Measurements from ENCODE around the gene PRAMEF2.
"Not testable (repeated sequence)": the region's sequence is repeated elsewhere in the genome, so short reads cannot be mapped to it uniquely, and the experiment has no call there.

The PRAMEF2 gene

DNA sequence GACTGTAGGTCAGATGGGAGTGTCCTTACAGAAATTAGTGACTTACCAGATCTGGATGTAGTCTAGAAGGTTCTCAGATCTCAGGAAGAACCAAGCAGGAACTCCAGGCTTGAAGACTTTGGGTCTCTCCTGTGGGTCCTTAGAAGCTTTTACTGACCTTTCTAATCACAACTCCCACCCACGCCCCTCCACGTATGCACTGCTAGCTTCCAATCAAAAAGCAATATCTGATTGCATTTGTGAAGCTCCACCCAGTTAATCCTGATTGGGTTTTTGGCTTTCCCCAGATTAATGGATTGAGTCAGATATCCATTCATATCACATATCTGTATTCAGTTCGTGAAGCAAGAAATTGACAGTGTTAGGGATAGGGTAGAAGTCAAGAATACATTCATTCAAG, 29.2 kb downstream of the PRAMEF2 start, which contains the start of gene PRAMEF4:
PRAMEF4 (minus strand) TSS at position 101 of the 400 bp plus-strand sequence. CDS start 2,807 bp downstream, outside the sequence.
- not testable (repeated sequence) for H3K18ac ChIP-seq (ENCODE audit: low read length); H4K8ac ChIP-seq (ENCODE audit: low read depth, low read length); H3K27ac ChIP-seq (ENCODE audit: low read depth, low read length); H3K23ac ChIP-seq (ENCODE audit: low read length); H3K36me3 ChIP-seq (ENCODE audit: control insufficient read depth, insufficient read depth, low read length); H2AK5ac ChIP-seq (ENCODE audit: low read length); H3K4ac ChIP-seq (ENCODE audit: low read depth, low read length); H2BK120ac ChIP-seq (ENCODE audit: low read depth, low read length); H3K79me1 ChIP-seq (ENCODE audit: low read length); H3K4me2 ChIP-seq (ENCODE audit: low read length); H2BK15ac ChIP-seq (replicated peaks; ENCODE audit: low read depth); H3K79me2 ChIP-seq (ENCODE audit: control insufficient read depth, insufficient read depth, low read length); H3K4me1 ChIP-seq (ENCODE audit: control insufficient read depth, low read depth, low read length); H2BK5ac ChIP-seq (ENCODE audit: low read length); DNase-seq; H4K5ac ChIP-seq (ENCODE audit: low read length); H3K9ac ChIP-seq (ENCODE audit: low read length); H3K27me3 ChIP-seq (ENCODE audit: insufficient read depth, low read length, poor library complexity); H3K4me3 ChIP-seq (ENCODE audit: low read length); H3K56ac ChIP-seq (ENCODE audit: low read length)
- no CpG with 5 or more reads among the region's 3 CpGs for WGBS (ENCODE audit: extremely low coverage, insufficient coverage, low lambda C conversion rate)

GRCh38 chr1:12898170-12898569, 41.3 kb downstream of the PRAMEF2 start, which contains the start of gene PRAMEF10:
PRAMEF10 (minus strand) TSS chr1:12898270; CDS start chr1:12895847, 2,423 bp downstream.
- H3K79me2 ChIP-seq (ENCODE audit: control insufficient read depth, insufficient read depth, low read length); H2BK15ac ChIP-seq (replicated peaks; ENCODE audit: low read depth); H3K23ac ChIP-seq (ENCODE audit: low read length); H3K4ac ChIP-seq (ENCODE audit: low read depth, low read length); H4K8ac ChIP-seq (ENCODE audit: low read depth, low read length); H3K4me2 ChIP-seq (ENCODE audit: low read length); H2BK5ac ChIP-seq (ENCODE audit: low read length); H3K18ac ChIP-seq (ENCODE audit: low read length); H3K79me1 ChIP-seq (ENCODE audit: low read length); H3K4me1 ChIP-seq (ENCODE audit: control insufficient read depth, low read depth, low read length); H3K36me3 ChIP-seq (ENCODE audit: control insufficient read depth, insufficient read depth, low read length); H2AK5ac ChIP-seq (ENCODE audit: low read length); H3K27me3 ChIP-seq (ENCODE audit: insufficient read depth, low read length, poor library complexity); H3K4me3 ChIP-seq (ENCODE audit: low read length); DNase-seq; H2BK120ac ChIP-seq (ENCODE audit: low read depth, low read length); H4K5ac ChIP-seq (ENCODE audit: low read length); H3K56ac ChIP-seq (ENCODE audit: low read length); H3K27ac ChIP-seq (ENCODE audit: low read depth, low read length); H3K9ac ChIP-seq (ENCODE audit: low read length): not testable (repeated sequence)
- no CpG with 5 or more reads among the region's 1 CpG for WGBS (ENCODE audit: extremely low coverage, insufficient coverage, low lambda C conversion rate)

DNA sequence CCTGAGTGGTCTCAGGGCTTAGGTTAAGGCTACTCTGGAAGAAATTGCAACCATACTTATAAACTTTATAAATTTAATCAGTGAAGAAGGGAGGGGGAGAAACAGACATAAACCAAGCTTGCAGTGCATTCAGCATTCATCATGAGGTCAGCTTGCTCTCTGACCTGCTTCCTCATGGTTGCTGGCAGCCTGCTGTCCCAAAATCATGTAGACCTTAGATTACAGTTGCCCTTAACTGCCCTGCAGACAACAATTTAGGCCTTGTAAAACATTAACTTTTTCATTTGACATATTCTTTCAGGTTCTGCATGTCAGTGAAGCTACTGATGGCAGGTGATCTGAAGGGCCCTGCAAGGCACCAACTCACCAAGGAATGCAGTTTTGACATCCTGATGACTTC, 42.3 kb downstream of the PRAMEF2 start:
- H3K36me3 ChIP-seq (ENCODE audit: control insufficient read depth, insufficient read depth, low read length); H3K4me3 ChIP-seq (ENCODE audit: low read length); H3K23ac ChIP-seq (ENCODE audit: low read length): not testable (repeated sequence)

DNA sequence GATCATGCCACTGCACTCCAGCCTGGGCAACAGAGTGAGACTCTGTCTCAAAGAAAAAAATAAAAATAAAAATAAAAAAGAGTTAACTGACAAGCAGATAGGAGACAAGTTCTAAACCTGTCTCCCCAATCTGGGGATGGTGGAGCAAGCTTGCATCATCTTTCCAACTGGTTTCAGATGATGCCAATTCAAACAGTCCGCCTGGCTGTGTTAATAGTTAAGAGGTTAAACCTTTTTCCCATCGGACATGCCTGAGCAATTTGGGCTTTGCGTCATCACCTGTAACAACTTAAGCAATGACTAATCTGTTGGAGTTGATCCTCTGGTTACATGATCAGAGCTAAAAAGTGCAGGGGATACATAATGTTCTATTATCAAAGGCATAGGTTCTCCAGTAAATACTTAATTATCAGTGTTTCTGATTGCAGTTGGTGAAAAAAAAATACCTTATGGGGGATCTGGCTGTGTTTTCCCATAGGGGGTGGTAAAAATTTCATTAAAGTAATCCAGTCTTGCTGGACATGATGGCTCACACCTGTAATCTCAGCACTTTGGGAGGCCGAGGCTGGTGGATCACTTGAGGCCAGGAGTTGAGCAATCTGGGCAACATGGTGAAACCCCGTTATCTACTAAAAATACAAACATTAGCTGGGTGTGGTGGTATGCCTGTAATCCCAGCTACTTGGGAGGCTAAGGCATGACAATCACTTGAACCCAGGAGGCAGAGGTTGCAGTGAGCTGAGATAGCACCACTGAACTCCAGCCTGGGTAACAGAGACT, 47.1 kb downstream of the PRAMEF2 start:
- H2BK15ac ChIP-seq (replicated peaks; ENCODE audit: low read depth); H3K79me1 ChIP-seq (ENCODE audit: low read length); H3K36me3 ChIP-seq (ENCODE audit: control insufficient read depth, insufficient read depth, low read length); H2BK120ac ChIP-seq (ENCODE audit: low read depth, low read length); H3K79me2 ChIP-seq (ENCODE audit: control insufficient read depth, insufficient read depth, low read length); H3K56ac ChIP-seq (ENCODE audit: low read length); H4K5ac ChIP-seq (ENCODE audit: low read length); H3K23ac ChIP-seq (ENCODE audit: low read length); H3K27ac ChIP-seq (ENCODE audit: low read depth, low read length); H3K9ac ChIP-seq (ENCODE audit: low read length); H3K18ac ChIP-seq (ENCODE audit: low read length); H3K4me3 ChIP-seq (ENCODE audit: low read length); H3K4me2 ChIP-seq (ENCODE audit: low read length); H3K4ac ChIP-seq (ENCODE audit: low read depth, low read length); H4K8ac ChIP-seq (ENCODE audit: low read depth, low read length); H3K4me1 ChIP-seq (ENCODE audit: control insufficient read depth, low read depth, low read length); H2BK5ac ChIP-seq (ENCODE audit: low read length); H2AK5ac ChIP-seq (ENCODE audit: low read length); H3K27me3 ChIP-seq (ENCODE audit: insufficient read depth, low read length, poor library complexity); DNase-seq: not testable (repeated sequence)
- WGBS (ENCODE audit: extremely low coverage, insufficient coverage, low lambda C conversion rate) = no CpG with 5 or more reads among the region's 5 CpGs

More for the DNA sequence above, 42.3 kb downstream of the PRAMEF2 start:
- H2BK5ac ChIP-seq (ENCODE audit: low read length); H3K4ac ChIP-seq (ENCODE audit: low read depth, low read length); H3K4me1 ChIP-seq (ENCODE audit: control insufficient read depth, low read depth, low read length); H4K8ac ChIP-seq (ENCODE audit: low read depth, low read length); H2BK120ac ChIP-seq (ENCODE audit: low read depth, low read length); H3K27me3 ChIP-seq (ENCODE audit: insufficient read depth, low read length, poor library complexity); H3K56ac ChIP-seq (ENCODE audit: low read length); DNase-seq; H4K5ac ChIP-seq (ENCODE audit: low read length); H3K4me2 ChIP-seq (ENCODE audit: low read length); H3K79me1 ChIP-seq (ENCODE audit: low read length); H2AK5ac ChIP-seq (ENCODE audit: low read length); H2BK15ac ChIP-seq (replicated peaks; ENCODE audit: low read depth); H3K18ac ChIP-seq (ENCODE audit: low read length); H3K9ac ChIP-seq (ENCODE audit: low read length); H3K79me2 ChIP-seq (ENCODE audit: control insufficient read depth, insufficient read depth, low read length); H3K27ac ChIP-seq (ENCODE audit: low read depth, low read length): not testable (repeated sequence)

Measured in mesendoderm (in vitro differentiated cells).